Small intestine (tissue), 7 donors: ENCODE results near the gene CEP44. TPM values are rescaled to one million over a fixed set of nuclear protein-coding genes. Genes with fewer than 3 reads are reported as not detected.

Experiments used
- DNase-seq, 2 donors: peaks; one replicate each; pipeline versions ENCODE4 v3.0.0 to v3.0.0-alpha.2; 2013
- FAIRE-seq: peaks from 2 replicates; lab custom pipeline; 2012; peaks lifted over from hg19 to GRCh38; lab: Jason Lieb, UNC
- H3K27ac ChIP-seq, 3 donors: one replicate each; pipeline ENCODE4 v1.5.1; 2013; ENCODE audit warnings: low read length in 2 of 3, mild to moderate bottlenecking in 2 of 3, control low read depth in 1 of 3, inconsistent platforms in 1 of 3, low read depth in 1 of 3, moderate library complexity in 1 of 3
- H3K27me3 ChIP-seq, 3 donors: one replicate each; pipeline ENCODE4 v1.6.1; 2013; ENCODE audit warnings: low read length in 3 of 3, inconsistent platforms in 1 of 3; ENCODE audit not compliant: control insufficient read depth in 3 of 3, insufficient read depth in 3 of 3
- H3K36me3 ChIP-seq, 3 donors: one replicate each; pipeline ENCODE4 v1.6.1; 2013; ENCODE audit warnings: low read length in 3 of 3, inconsistent platforms in 1 of 3, low read depth in 1 of 3, mild to moderate bottlenecking in 1 of 3, moderate library complexity in 1 of 3; ENCODE audit not compliant: control insufficient read depth in 3 of 3, insufficient read depth in 2 of 3
- H3K4me1 ChIP-seq, 3 donors: one replicate each; pipeline ENCODE4 v1.6.1; 2013; ENCODE audit warnings: low read length in 2 of 3, inconsistent platforms in 1 of 3, low read depth in 1 of 3, mild to moderate bottlenecking in 1 of 3, moderate library complexity in 1 of 3; ENCODE audit not compliant: control insufficient read depth in 3 of 3, insufficient read depth in 2 of 3
- H3K4me3 ChIP-seq, 3 donors: one replicate each; pipeline ENCODE4 v1.5.1; 2013; ENCODE audit warnings: low read length in 3 of 3, control low read depth in 1 of 3, inconsistent platforms in 1 of 3, low read depth in 1 of 3, mild to moderate bottlenecking in 1 of 3, moderate library complexity in 1 of 3
- H3K9me3 ChIP-seq, 2 donors: one replicate each; pipeline ENCODE4 v1.6.1; 2013; ENCODE audit warnings: low read depth in 1 of 2, low read length in 1 of 2; ENCODE audit not compliant: control insufficient read depth in 2 of 2, insufficient read depth in 1 of 2
- WGBS, 3 donors: extraction: QIAGEN DNeasy Blood & Tissue Kit; methylation state at CpG; one replicate each; pipeline ENCODE4 v1.1.7; 2013; 5-methylcytosine and 5-hydroxymethylcytosine counted together
- polyA plus RNA-seq, 4 donors: library from polyadenylated mRNA; stranded (reverse) in 3 of 4; unstranded in 1 of 4; fragments of 200-250 nt in 3 of 4; fragments of 120-200 nt in 1 of 4; gene quantifications; one replicate each; pipeline versions ENCODE4 v1.2.1 to v1.2.3, GENCODE V29; 2013
- donor health status: healthy with polysubstance abuse.
- donor health status: control.
- donor health status: control.
- donor health status: Bipolar disorder and iron deficiency.
- donor health status: healthy.

The CEP44 gene
- polyA plus RNA-seq, 4 donors, result 4.1 to 21.2 (median 5.5) TPM

DNA sequence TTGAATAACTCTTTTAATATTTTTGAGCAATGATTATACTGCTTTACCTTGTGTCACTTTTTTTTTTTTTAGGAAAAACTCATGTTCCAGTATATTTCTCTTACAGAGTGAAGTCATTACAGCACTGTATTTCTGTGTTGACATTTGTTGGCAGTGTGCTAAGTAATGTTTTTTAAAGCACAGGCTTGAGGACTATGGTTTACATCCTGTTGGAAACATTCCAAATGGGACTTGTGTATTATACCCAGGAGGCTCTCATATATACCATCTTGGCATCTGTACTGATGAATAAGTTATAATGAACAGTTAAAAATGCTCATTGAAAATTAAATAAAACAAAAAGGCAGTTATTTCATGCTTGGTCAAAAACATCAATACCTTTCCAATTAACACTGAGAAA is 33.8 kb downstream of the CEP44 start:
- peaks cover 0 to 3% (median 0%) of the 10 kb centered on the region in 3 donors for H3K36me3 ChIP-seq
- FAIRE-seq (no peak), DNase-seq (no peak)
- no peaks in the 10 kb centered on the region for H3K9me3 ChIP-seq
- H3K27ac ChIP-seq, result no peak overlapping the region
- no peak overlapping the region for H3K4me3 ChIP-seq
- no peaks in the 10 kb centered on the region for H3K27me3 ChIP-seq
- no peaks in the 10 kb centered on the region for H3K4me1 ChIP-seq

DNA sequence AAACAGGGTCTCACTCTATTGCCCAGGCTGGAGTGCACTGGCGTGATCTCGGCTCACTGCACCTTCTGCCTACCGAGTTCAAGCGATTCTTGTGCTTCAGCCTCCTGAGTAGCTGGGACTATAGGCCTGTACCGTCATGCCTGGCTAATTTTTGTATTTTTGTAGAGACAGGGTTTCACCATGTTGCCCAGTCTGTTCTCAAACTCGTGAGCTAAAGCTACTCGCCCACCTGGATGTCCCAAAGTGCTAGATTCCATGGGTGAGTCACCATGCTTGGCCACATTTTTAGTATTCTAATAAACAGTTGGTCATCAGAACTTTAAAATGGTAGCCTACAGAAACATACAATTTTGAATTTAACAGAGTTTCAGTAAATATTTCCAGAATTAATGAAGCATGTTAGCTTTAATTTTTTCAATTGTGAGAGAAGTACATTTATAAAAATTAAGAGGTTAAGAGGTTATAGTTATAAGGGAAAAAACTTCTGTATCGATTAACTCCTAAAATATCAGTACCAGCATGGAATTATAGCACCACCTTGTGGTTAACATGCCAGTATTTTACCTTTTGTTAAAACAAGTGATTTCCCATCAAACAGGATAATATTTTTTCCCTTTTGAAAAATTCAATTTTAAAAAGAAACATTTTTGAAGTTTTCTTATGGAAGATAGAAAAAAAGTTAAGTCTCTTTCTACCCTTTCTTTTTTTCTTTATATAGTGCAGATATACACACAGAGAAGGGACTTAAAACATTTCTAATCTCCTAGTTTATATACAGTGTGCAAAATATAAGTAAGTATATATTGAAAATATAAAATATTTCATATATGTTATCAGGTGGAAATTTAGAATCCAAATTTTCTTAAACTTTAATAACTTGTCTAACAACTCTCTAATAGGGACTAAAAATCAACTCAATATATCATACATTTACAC is 35.4 kb downstream of the CEP44 start:
- no peak overlapping the region for H3K27ac ChIP-seq
- peak; percentile 32 to 39 for DNase-seq
- no peak overlapping the region for H3K4me3 ChIP-seq
- H3K9me3 ChIP-seq, result no peaks in the 10 kb centered on the region
- 75 to 84% (median 82%) methylated on average over 8 of the region's 8 CpGs for WGBS, 3 donors
- peaks cover 0 to 3% (median 0%) of the 10 kb centered on the region in 3 donors for H3K36me3 ChIP-seq
- no peaks in the 10 kb centered on the region for H3K27me3 ChIP-seq
- FAIRE-seq, result peak; percentile 97
- H3K4me1 ChIP-seq, result no peaks in the 10 kb centered on the region

DNA sequence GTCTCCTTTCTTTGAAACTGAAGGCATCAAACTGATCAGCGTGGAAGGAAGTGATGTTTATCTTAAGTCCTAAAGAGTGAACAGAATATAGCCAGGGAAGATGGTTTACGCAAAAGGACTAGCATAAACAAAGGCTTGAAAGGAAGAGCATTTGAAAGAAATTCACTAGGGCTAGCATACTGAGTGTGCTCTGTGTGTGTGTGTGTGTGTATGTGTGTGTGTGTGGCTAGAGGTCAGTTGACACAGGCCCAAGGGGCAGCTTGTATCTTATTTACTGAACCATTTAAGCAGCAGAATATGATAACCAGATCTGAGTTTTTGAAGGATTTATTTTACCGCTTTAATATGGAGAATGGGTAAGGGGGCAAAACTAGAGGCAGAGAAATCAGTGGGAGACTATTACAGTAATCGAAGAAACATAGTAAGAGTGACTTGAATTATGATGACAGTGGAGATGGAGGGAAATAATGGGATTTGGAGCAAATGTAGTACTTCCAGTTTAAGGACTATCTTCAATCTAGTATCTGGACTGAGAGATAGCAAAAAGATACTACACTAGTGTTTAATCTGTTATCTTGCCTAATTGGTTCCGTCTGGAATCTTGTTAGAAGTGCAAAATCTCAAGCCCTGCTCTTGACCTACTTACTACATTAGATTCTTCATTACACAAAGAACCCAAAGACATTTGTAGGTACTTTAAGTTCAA is 36.9 kb downstream of the CEP44 start:
- WGBS, 3 donors, result 78 to 85% (median 84%) methylated on average over 5 of the region's 5 CpGs
- no peaks in the 10 kb centered on the region for H3K4me1 ChIP-seq
- DNase-seq (no peak), FAIRE-seq (no peak)
- no peak overlapping the region for H3K27ac ChIP-seq
- no peaks in the 10 kb centered on the region for H3K9me3 ChIP-seq
- no peak overlapping the region for H3K4me3 ChIP-seq
- H3K27me3 ChIP-seq, result no peaks in the 10 kb centered on the region
- H3K36me3 ChIP-seq, result peaks cover 0 to 3% (median 0%) of the 10 kb centered on the region in 3 donors

DNA sequence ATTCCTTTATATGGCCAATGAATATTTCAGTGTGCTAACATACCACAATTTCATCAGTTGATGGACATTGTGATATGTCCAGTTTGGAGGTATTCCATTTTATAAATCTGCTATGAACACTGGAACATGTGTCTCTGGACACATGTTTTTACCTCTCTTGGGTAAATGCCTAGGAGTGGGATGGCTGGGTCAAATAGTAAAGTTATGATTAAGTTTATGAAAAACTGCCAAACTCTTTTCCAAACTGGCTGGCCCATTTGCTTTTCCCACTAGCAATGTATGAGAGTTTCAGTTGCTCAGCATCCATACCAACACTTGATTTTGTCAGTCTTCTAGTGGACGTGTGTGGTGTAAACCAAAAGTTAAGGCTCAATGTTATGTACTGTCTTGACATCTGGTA is 40.5 kb downstream of the CEP44 start:
- Histone ChIP-seq H3K4me3 (no peak overlapping the region), H3K9me3 (no peaks in the 10 kb centered on the region), H3K4me1 (no peaks in the 10 kb centered on the region), H3K27ac (no peak overlapping the region), H3K27me3 (no peaks in the 10 kb centered on the region), H3K36me3 (no peaks in the 10 kb centered on the region)
- DNase-seq (no peak), FAIRE-seq (no peak)
- WGBS, 3 donors, result 90 to 96% (median 91%) methylated on average over 1 of the region's 1 CpG

DNA sequence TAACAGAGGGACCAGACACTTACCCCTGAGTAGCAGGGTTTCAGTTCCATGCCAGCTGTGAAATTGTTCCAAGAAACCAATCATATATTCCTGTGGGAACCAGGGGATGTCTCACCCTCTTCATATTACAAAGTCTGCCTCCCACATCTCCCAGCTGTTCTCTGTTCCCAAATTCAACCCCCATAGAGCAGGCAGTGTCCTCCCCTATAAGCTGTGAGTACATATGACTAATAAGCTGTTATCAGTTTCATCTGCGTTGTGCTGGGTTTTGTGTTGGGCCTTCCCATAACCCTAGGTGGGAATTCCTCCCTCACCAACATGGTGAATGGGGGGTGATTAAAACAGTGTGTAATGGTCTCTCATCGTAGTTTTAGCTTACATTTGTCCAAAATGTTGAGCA is 41.0 kb downstream of the CEP44 start:
- H3K27ac ChIP-seq, result no peak overlapping the region
- no peaks in the 10 kb centered on the region for H3K4me1 ChIP-seq
- FAIRE-seq (no peak), DNase-seq (no peak)
- H3K4me3 ChIP-seq, result no peak overlapping the region
- no peaks in the 10 kb centered on the region for H3K9me3 ChIP-seq
- no peaks in the 10 kb centered on the region for H3K36me3 ChIP-seq
- no peaks in the 10 kb centered on the region for H3K27me3 ChIP-seq
- 82 to 87% (median 84%) methylated on average over 2 of the region's 2 CpGs for WGBS, 3 donors

DNA sequence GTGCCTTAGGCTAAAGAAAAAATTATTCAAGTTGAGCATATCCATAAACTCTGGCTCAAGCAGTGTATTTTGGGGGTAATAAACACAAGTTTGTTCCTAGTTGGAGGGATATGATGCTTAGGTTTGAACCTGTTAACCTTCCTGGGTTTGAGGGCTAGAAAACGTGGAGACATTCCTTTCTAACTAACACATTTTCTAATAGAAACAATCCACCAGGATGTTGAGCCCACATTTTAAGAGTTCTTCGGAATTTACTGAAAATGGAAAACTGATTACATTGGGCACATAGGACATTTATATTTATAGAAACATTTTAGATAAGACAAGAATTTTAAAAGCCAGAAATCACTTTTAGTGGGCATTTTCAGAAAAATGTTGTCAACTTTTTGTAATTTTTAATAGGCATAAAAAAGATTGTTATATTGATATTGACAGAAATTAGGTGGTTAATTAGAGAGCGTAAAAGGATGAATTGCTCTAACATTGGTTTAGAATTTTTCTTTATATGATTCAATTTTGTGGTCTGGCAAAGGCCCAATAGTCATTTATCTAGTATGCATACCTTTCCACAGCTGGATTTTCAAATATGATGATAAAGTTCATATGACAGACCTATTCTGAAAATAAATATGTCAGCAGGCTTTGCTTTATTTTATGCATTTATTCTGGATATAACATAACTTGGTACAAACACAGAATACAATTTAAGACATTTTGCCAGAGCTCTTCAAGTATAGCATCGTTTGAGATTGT is 49.2 kb downstream of the CEP44 start:
- Histone ChIP-seq H3K27ac (no peak overlapping the region), H3K36me3 (no peaks in the 10 kb centered on the region), H3K4me3 (no peak overlapping the region), H3K9me3 (no peaks in the 10 kb centered on the region), H3K4me1 (no peaks in the 10 kb centered on the region), H3K27me3 (no peaks in the 10 kb centered on the region)
- FAIRE-seq (peak; percentile 33), DNase-seq (no peak)
- 76 to 88% (median 85%) methylated on average over 4 of the region's 4 CpGs for WGBS, 3 donors

DNA sequence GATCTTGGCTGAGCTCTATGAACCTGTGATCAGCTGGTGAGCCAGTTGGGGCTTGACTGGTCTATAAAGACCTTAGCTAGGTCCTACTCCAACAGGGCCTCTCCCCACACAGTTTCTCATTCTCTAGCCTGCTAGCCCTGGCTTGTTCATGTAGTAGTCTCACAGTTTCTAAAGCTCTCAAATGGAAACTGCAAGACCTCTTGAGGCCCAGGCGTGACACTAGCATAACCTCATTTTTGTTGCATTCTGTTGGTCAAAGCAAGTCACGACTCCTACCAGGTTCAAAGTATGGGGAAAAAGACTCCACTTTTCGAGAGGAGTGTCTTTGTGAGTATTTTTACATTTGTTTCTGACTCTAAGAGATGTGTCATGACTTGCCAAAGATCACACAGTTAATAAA is 50.9 kb downstream of the CEP44 start:
- H3K9me3 ChIP-seq, result no peaks in the 10 kb centered on the region
- 74 to 93% (median 84%) methylated on average over 3 of the region's 3 CpGs for WGBS, 3 donors

DNA sequence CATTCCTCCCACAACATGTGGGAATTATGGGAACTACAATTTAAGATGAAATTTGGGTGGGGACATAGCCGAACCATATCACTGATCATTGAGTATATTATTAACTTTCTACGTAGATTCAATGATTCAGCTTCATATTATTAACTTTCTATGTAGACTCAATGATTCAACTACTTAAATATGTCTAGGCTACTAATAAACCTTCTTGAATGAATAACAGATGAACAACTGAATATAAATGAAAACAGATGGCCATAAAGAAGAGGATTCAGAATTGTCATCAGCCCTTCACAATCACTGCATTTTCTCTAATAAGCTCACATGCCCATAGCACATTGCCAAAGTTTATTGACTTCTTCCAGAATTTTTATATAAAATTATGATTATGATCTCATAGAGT is 57.0 kb downstream of the CEP44 start:
- Histone ChIP-seq H3K4me1 (no peaks in the 10 kb centered on the region), H3K4me3 (no peak overlapping the region), H3K36me3 (no peaks in the 10 kb centered on the region), H3K9me3 (no peaks in the 10 kb centered on the region), H3K27ac (no peak overlapping the region), H3K27me3 (no peaks in the 10 kb centered on the region)
- 41 to 86% (median 60%) methylated on average over 2 of the region's 2 CpGs for WGBS, 3 donors
- no peak for DNase-seq
- FAIRE-seq, result no peak

More for the DNA sequence above, 50.9 kb downstream of the CEP44 start:
- H3K36me3 ChIP-seq, result no peaks in the 10 kb centered on the region
- DNase-seq, result no peak
- no peak overlapping the region for H3K27ac ChIP-seq
- FAIRE-seq, result no peak
- H3K4me1 ChIP-seq, result no peaks in the 10 kb centered on the region
- no peaks in the 10 kb centered on the region for H3K27me3 ChIP-seq
- no peak overlapping the region for H3K4me3 ChIP-seq
